ENCODE data around the gene TAF15. TPM values are rescaled to one million over a fixed set of nuclear protein-coding genes. Genes with fewer than 3 reads are reported as not detected.

Gene TAF15
- polyA plus RNA-seq, 1 donor, result 113 TPM

Other genes starting within 250 kb of the TAF15 start
- 0.19 TPM for gene SLFN14, start 248.7 kb upstream of the TAF15 start, polyA plus RNA-seq (ENCODE audit: insufficient read length)
- 7.7 TPM for gene PEX12, start 230.9 kb upstream of the TAF15 start, polyA plus RNA-seq (ENCODE audit: insufficient read length)
- gene AP2B1, start 222.2 kb upstream of the TAF15 start, polyA plus RNA-seq (ENCODE audit: insufficient read length), result 74.1 TPM
- 2.8 TPM for gene RASL10B, start 77.8 kb upstream of the TAF15 start, polyA plus RNA-seq (ENCODE audit: insufficient read length)
- gene GAS2L2, start 56.2 kb upstream of the TAF15 start, polyA plus RNA-seq (ENCODE audit: insufficient read length), result not detected
- gene C17orf50, start 48.6 kb upstream of the TAF15 start, polyA plus RNA-seq (ENCODE audit: insufficient read length), result not detected
- 4.5 TPM for gene MMP28, start 13.8 kb upstream of the TAF15 start, polyA plus RNA-seq (ENCODE audit: insufficient read length)
- gene HEATR9, start 59.4 kb downstream of the TAF15 start, polyA plus RNA-seq (ENCODE audit: insufficient read length), result not detected
- gene CCL5, start 70.9 kb downstream of the TAF15 start, polyA plus RNA-seq (ENCODE audit: insufficient read length), result 0.74 TPM
- gene RDM1, start 121.3 kb downstream of the TAF15 start, polyA plus RNA-seq (ENCODE audit: insufficient read length), result 0.67 TPM
- gene LYZL6, start 134.2 kb downstream of the TAF15 start, polyA plus RNA-seq (ENCODE audit: insufficient read length), result not detected
- gene CCL16, start 172.0 kb downstream of the TAF15 start, polyA plus RNA-seq (ENCODE audit: insufficient read length), result 0.13 TPM
- 40.4 TPM for gene CCL14, start 177.2 kb downstream of the TAF15 start, polyA plus RNA-seq (ENCODE audit: insufficient read length)
- gene CCL15, start 192.1 kb downstream of the TAF15 start, polyA plus RNA-seq (ENCODE audit: insufficient read length), result not detected
- not detected for gene CCL23, start 208.5 kb downstream of the TAF15 start, polyA plus RNA-seq (ENCODE audit: insufficient read length)

All from hindlimb muscle (tissue), 1 donor.